GM21825 (cell line): ENCODE data around the gene NXPE4.
"Not testable (repeated sequence)": the region's sequence is repeated elsewhere in the genome, so short reads cannot be mapped to it uniquely, and the experiment has no call there.

Experiments used
- ATAC-seq: cut with Tn5 transposase; IDR thresholded peaks from one replicate; pipeline ENCODE4 v1.9.1; 2021; ENCODE audit warnings: mild to moderate bottlenecking, moderate library complexity; ENCODE audit not compliant: unreplicated experiment

Gene NXPE4

GRCh38 chr11:114610984-114611944, 15.7 kb upstream of the NXPE4 start:
- no peak for ATAC-seq

- no peak for ATAC-seq
These were observed 15.0 kb upstream of the NXPE4 start for GRCh38 chr11:114610550-114610949.

GRCh38 chr11:114609429-114609828, 13.8 kb upstream of the NXPE4 start:
- ATAC-seq = no peak

GRCh38 chr11:114608605-114609004, 13.0 kb upstream of the NXPE4 start:
- ATAC-seq = not testable (repeated sequence)

- no peak for ATAC-seq
These were observed 12.3 kb upstream of the NXPE4 start for GRCh38 chr11:114607753-114608459.

- ATAC-seq = not testable (repeated sequence)
These were observed 11.2 kb upstream of the NXPE4 start for GRCh38 chr11:114606802-114607075.

- no peak for ATAC-seq
These were observed 10.6 kb upstream of the NXPE4 start for GRCh38 chr11:114606003-114606801.

GRCh38 chr11:114605370-114605769, 9.8 kb upstream of the NXPE4 start:
- ATAC-seq = no peak

GRCh38 chr11:114604886-114605285, 9.3 kb upstream of the NXPE4 start:
- no peak for ATAC-seq

GRCh38 chr11:114604179-114604813, 8.7 kb upstream of the NXPE4 start:
- no peak for ATAC-seq

GRCh38 chr11:114603151-114603550, 7.6 kb upstream of the NXPE4 start:
- ATAC-seq = not testable (repeated sequence)

GRCh38 chr11:114598461-114598860, 2.9 kb upstream of the NXPE4 start:
- ATAC-seq = no peak

GRCh38 chr11:114596175-114596919, 761 bp upstream of the NXPE4 start:
- no peak for ATAC-seq

- no peak for ATAC-seq
These were observed 883 bp downstream of the NXPE4 start for GRCh38 chr11:114594703-114595102.

- ATAC-seq = no peak
These were observed 8.1 kb downstream of the NXPE4 start for GRCh38 chr11:114587398-114587953.

GRCh38 chr11:114586797-114587196, 8.8 kb downstream of the NXPE4 start:
- no peak for ATAC-seq

GRCh38 chr11:114571712-114572111, 23.9 kb downstream of the NXPE4 start:
- ATAC-seq = no peak

- ATAC-seq = no peak
These were observed 25.8 kb downstream of the NXPE4 start for GRCh38 chr11:114569801-114570200.

- ATAC-seq = no peak
These were observed 29.3 kb downstream of the NXPE4 start for GRCh38 chr11:114566276-114566675.

- ATAC-seq = no peak
These were observed 30.8 kb downstream of the NXPE4 start for GRCh38 chr11:114564831-114565230.
